ENCODE results near the gene ITGA5.

The ITGA5 gene

GRCh38 chr12:54413284-54414190 lies 5.5 kb downstream of the ITGA5 start:
- H3K4me3 ChIP-seq (ENCODE audit: low read length), result peak overlapping the region; percentile 47
- peak; percentile 90 for DNase-seq (ENCODE audit: low read depth, low spot score)

GRCh38 chr12:54412786-54413185 lies 6.3 kb downstream of the ITGA5 start:
- H3K4me3 ChIP-seq (ENCODE audit: low read length), result peak overlapping the region; percentile 47
- DNase-seq (ENCODE audit: low read depth, low spot score), result no peak

- no peak for DNase-seq (ENCODE audit: low read depth, low spot score)
- peak overlapping the region; percentile 47 for H3K4me3 ChIP-seq (ENCODE audit: low read length)
Measured at GRCh38 chr12:54412348-54412747, 6.7 kb downstream of the ITGA5 start.

DNA sequence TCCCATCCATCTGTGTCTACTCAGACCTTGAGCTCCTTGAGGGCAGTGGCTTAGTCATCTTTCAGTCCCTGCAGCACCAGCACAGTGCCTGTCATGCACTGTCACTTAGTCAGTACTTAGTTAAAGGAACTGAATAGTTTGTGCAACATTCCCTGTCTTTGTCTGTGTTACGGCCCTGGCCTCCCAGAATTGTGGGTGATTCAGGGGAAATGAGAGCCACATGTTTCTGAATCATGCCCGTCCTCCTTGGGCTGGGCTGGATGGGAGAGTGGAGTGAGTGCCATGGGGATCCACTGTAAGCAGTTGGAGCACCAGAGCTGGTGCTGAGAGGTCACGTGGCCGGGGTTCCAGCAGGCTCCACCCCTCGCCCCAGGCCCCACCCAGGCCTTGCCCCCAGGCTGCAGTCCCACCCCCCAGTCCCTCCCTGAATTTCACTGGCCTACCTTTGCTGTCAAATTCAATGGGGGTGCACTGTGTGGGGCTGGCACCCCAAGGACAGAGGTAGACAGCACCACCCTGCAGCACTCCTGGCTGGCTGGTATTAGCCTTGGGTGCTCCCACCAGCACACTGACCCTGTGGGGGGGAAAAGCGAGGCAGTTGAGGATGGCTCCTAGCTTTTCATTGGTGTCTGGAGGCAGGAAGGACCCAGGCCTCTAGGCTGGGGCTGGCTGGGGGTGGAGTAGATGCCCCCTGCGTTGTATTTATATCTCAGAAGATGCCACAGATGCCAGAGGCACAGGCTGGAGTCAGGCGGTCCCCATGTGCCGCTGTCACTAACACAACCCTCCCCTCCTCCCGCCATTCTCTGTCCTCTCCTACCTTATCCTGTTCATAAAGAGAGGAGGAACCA lies 7.5 kb downstream of the ITGA5 start:
- DNase-seq (ENCODE audit: low read depth, low spot score), result no peak
- peak overlapping the region; percentile 47; the same call in 1 of the 2 replicates for H3K4me3 ChIP-seq (ENCODE audit: low read length)

- H3K4me3 ChIP-seq (ENCODE audit: low read length), result no peak overlapping the region
- no peak for DNase-seq (ENCODE audit: low read depth, low spot score)
Measured at GRCh38 chr12:54409267-54409666, 9.8 kb downstream of the ITGA5 start.

DNA sequence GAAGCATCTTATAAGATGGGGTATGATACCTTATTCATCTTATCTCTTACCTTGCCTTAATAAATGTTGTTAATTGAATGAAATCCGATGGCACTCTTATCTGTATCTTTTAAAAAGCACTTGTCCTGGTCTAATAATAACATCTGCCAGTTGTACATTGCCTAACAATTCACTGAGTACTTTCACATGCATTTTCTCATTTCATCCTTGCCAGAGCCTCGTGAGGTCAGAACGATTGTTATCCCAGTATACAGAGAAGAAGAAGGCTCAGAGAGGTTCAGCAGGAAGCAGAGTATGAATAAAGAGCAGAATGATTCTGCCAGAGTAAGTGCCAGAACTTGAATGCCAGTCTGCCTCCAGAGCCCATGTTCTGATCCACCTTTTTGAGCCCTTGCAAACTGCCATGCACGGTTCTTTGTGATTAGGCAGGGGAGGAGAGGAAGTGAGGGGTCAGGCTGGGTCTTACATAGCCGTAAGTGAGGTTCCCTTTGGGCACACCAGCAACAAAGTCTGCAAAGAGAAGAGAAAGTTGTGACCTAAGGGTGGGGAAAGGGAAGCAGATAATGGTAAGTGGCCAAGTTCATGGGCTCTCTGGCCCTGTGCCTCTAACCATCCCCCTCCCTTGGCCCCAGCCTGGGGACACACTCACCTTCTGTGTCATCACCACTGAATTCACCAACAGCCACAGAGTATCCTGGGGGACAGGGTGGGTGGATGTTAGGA lies 11.7 kb downstream of the ITGA5 start:
- H3K4me3 ChIP-seq (ENCODE audit: low read length), result no peak overlapping the region
- no peak for DNase-seq (ENCODE audit: low read depth, low spot score)

- H3K4me3 ChIP-seq (ENCODE audit: low read length), result no peak overlapping the region
- DNase-seq (ENCODE audit: low read depth, low spot score), result no peak
Measured at GRCh38 chr12:54405573-54405972, 13.5 kb downstream of the ITGA5 start.

DNA sequence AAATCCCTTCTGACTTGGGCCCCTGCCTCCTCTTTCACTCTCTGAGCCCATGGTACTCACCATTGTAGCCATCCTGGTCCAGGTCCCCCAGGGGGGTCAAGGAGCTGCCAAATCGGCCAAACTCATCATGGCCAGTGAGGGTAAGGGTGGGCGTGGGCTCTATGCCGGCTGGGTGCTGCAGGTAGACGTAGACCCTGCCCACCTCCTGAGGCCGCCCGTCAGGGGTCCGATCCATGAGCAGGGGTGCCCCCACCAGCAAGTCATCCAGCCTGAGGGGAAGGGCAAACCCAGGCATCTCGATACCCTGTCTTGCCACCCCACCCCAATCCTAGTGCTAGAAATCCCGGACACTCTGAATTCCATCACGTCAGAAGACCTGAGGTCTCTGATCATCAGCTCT lies 14.0 kb downstream of the ITGA5 start:
- H3K4me3 ChIP-seq (ENCODE audit: low read length), result no peak overlapping the region
- DNase-seq (ENCODE audit: low read depth, low spot score), result no peak

DNA sequence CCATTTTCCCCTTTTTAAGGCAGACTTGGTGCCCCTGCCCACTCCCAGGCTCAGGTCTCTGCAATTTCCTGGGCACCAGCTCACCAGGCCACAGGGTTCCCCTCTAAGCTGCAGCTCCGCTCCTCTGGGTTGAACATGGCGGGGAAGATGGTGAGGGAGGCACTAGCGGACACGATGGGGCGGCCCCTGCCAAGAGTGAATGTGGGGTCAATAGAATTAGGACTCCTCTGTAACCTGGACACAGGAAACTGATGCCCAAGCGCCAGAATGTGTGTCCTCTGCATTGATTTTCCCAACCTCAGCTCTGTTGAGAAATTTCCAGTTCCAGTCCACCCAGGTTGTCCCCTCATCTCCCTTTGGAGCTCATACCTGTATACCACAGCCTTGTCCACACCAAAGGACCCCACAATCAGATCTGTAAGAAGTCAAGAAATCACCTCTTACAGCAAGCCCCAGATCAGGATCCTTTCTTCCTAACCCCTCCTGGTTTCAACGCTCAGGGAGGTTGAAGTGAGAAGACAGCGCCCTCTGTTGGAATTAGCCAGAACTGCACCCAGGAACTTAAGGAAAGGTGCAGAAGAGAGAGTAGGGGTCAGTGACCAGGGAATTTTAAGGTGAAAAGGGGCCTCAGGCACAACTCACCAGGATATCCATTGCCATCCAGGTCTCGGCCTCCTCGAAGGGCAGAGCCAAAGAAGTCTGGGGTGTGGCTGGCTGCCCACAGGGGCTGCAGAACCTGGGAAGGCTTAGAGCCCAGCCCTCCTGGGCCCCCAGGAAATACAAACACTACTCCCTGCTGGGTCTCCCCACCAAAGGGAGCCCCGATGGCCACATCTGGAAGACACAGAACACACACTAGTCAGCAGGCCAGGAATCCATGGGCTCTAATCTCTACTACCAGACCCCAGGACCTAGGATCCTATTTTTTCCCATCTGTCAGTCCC lies 14.7 kb downstream of the ITGA5 start:
- peak; percentile 67 for DNase-seq (ENCODE audit: low read depth, low spot score)
- H3K4me3 ChIP-seq (ENCODE audit: low read length), result no peak overlapping the region

DNA sequence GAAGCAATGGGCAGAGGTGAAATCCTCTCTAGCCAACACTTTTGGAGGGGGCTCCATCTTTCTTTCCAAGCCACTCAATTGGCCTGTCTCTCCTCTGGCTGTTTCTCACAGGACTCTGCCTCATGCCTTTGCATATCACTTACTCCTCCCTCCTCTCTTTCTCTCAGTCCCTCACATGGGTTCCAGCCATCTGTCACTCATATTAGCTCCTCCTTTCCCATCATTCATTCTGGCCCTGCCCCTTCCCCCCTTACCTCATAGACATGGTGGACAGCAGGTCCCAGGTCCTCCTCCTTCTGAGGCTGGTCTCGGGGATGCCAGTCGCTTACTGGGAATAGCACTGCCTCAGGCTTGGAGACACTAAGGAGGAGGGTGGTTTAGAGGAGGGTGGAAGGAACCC lies 17.9 kb downstream of the ITGA5 start:
- no peak overlapping the region for H3K4me3 ChIP-seq (ENCODE audit: low read length)
- no peak for DNase-seq (ENCODE audit: low read depth, low spot score)

DNA sequence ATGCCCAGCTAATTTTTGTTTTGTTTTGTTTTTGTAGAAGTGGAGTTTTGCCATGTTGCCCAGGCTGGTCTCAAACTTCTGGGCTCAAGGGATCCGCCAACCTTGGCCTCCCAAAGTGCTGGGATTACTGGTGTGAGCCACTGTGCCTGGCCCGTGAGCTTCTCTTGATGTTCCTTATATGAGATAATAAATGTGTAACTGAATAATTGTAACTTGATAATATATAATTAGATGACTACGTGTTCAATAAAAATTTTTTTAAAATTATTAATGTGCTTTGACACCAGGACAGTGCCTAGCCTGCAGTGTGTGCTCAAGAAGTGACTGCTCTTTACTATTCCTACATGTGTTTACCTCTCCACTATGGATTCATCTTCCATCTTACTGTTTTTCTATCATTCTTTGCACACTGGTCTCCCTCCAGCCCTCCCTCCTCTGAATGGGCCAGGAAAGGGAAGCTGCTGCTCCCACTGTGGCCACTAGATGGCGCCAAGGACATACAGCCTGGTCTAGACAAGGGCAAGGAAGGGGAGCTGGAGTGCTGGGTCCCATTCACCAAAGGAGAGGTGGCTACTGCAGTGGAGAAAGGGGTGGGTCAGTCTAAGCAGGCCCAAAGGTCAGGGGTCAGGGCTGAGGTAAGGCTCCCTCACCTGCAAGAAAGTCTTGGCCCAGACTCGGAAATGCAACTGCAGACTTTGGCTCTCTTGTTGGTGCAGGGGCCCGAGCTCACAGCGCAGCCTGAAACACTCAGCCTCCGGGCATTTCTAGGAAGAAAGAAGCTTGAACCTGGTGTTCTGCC lies 19.9 kb downstream of the ITGA5 start:
- peak; percentile 69 for DNase-seq (ENCODE audit: low read depth, low spot score)
- H3K4me3 ChIP-seq (ENCODE audit: low read length), result no peak overlapping the region

GRCh38 chr12:54398218-54398617 lies 20.8 kb downstream of the ITGA5 start:
- DNase-seq (ENCODE audit: low read depth, low spot score), result no peak

DNA sequence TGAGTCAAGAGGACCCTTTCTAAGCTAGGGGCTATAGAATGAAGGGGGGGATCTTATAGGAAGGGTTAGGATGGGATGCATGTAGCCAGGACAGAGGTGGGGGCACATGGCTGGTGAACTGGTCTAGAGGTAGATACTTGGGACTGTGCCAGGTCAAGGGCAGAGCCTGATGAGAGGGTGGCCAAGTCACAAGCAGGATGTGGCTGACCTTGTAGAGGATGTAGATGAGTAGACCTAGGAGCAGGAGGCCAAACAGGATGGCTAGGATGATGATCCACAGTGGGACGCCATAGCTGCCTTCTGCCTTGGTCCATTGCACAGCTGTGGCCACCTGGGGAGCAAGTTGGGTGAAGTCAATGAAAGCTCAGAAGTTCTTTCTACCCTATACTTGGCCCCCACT lies 21.9 kb downstream of the ITGA5 start:
- DNase-seq (ENCODE audit: low read depth, low spot score), result no peak

More at GRCh38 chr12:54398218-54398617, 20.8 kb downstream of the ITGA5 start:
- no peak overlapping the region for H3K4me3 ChIP-seq (ENCODE audit: low read length)

DNA sequence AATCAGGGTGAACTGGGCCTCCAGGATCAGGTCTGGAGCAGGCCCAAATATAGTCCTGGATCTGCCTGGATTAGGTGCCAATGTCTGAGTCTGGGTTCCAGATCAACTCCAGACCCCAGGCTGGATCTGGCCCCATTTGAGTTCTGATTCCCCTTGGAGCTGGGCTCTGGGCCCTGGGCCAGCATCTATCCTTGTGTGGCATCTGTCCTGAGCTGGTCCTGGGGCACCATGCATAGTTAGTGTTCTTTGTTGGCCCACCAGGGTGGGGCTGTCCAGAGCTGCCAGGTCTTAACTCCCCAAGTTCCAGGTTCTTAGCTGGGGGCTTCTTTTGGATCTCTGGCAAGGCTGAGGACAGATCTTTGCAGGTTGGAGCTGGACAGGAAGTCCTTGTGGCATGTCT lies 23.5 kb downstream of the ITGA5 start:
- no peak for DNase-seq (ENCODE audit: low read depth, low spot score)
- H3K4me3 ChIP-seq (ENCODE audit: low read length), result no peak overlapping the region

More for the DNA sequence above, 21.9 kb downstream of the ITGA5 start:
- H3K4me3 ChIP-seq (ENCODE audit: low read length), result no peak overlapping the region

DNA sequence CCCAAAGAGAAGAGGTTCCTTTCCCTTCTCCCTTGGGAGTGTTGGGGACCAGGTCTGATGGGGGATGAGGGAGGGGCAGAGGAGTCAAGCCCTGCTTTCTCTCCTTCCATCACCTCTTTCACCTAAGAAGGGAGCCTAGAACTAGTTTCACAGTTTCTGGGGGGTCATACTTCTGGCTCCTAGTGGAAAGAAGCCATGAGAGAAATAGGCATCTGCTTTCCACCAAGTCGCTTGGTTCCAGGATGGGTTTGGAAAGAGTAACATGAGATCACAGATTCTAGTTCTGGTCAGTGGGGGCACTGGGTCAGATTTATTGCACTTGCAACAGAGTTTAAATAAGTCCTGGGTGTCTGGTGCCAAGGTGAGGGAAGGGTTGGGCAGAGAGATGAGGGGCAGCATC lies 24.1 kb downstream of the ITGA5 start:
- no peak for DNase-seq (ENCODE audit: low read depth, low spot score)

GRCh38 chr12:54394281-54394719 lies 24.8 kb downstream of the ITGA5 start:
- H3K4me3 ChIP-seq (ENCODE audit: low read length), result no peak overlapping the region
- DNase-seq (ENCODE audit: low read depth, low spot score), result no peak

More for the DNA sequence above, 24.1 kb downstream of the ITGA5 start:
- H3K4me3 ChIP-seq (ENCODE audit: low read length), result no peak overlapping the region

GRCh38 chr12:54393743-54394142 lies 25.3 kb downstream of the ITGA5 start:
- DNase-seq (ENCODE audit: low read depth, low spot score), result no peak
- H3K4me3 ChIP-seq (ENCODE audit: low read length), result no peak overlapping the region

DNA sequence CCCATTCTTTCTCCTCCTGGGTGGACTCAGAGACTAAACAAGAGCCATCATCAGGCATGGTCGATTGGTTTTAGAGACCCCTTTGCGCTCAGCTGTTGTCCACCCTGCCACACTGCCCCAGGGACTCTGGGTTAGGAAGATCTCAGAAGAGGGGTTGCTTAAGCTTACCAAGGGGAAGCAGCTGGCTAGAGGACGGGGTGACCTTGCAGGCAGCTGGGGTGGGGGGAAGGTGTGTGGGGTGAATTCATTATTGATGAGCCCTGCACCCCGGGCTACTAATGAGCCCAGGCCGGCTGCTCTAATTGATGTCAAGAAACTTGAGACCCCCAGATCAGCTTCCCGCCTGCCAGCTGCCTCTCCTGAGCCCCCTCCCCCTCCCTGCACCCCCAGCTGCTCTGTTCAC lies 25.9 kb downstream of the ITGA5 start:
- H3K4me3 ChIP-seq (ENCODE audit: low read length), result no peak overlapping the region
- DNase-seq (ENCODE audit: low read depth, low spot score), result no peak
